ENCODE data around the gene PHF13.
"Not testable (repeated sequence)": the region's sequence is repeated elsewhere in the genome, so short reads cannot be mapped to it uniquely, and the experiment has no call there.

Gene PHF13

GRCh38 chr1:6587261-6588005 lies 26.1 kb upstream of the PHF13 start:
- no peak for DNase-seq

DNA sequence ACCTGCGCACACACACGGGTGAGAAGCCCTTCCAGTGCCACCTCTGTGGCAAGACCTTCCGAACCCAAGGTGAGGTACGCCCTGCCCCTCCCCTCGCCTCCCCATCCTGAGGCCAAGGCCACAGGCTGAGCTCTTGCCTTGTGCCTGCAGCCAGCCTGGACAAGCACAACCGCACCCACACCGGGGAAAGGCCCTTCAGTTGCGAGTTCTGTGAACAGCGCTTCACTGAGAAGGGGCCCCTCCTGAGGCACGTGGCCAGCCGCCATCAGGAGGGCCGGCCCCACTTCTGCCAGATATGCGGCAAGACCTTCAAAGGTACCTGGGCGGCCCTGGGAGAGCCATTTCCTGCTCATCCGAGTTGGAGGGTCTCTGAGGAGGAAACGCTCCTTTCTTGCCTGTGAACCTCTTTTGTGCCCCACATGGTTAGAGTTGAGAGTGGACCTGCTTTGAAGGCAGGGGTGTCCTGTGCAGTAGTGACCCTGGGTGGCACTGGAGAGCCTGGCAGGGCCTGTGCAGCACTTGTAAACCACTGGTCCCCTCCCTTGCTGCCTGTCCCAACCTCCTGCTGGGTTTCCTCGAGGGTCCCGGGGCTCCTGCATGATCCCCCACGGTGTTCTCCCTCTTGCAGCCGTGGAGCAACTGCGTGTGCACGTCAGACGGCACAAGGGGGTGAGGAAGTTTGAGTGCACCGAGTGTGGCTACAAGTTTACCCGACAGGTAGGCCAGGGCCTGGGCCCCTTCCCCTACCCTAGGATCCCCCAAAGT lies 25.2 kb upstream of the PHF13 start:
- no peak for DNase-seq

GRCh38 chr1:6588893-6589520 lies 24.5 kb upstream of the PHF13 start:
- no peak for DNase-seq

- no peak for DNase-seq
Observed at GRCh38 chr1:6590046-6590445, 23.5 kb upstream of the PHF13 start.

DNA sequence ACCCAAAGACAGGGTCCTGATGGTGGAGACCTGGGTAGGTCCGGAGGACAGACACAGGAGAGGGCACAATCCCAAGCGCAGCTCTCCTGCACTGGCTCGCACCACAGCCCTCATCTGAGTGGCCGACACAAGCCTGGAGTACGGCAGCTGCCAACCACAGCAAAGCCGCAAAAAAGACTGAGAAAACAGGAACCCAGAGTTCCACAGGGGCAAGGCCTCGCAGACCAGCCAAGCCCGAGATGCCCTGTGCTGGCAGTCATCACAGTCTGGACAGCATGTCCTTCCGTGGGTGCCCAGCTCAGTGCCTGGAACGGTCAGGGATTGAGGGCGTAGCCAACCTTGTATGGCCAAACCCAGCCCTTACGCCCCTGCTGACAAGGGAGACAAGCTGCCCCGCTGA lies 22.3 kb upstream of the PHF13 start:
- DNase-seq: no peak

DNA sequence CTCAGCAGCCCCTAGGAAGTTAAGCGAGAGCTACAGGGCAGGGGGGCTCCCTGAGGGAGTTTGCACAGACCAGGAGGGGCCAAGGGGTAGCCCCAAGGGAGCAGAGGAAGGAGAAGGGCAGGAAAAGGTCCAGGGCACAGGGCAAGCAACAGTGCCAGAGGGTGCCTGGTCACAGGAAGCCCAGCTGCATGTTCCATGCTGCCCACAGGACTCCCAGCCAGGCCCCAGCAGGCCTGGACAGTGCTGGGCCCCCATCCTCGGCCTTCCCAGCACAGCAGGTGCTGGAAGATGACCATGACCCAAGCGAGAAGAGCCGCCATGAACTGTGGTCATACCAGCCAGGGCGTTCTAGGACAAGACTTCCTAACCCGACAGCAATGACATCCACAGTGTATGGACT lies 21.9 kb upstream of the PHF13 start:
- DNase-seq: no peak

- no peak for DNase-seq
Observed at GRCh38 chr1:6592441-6592840, 21.1 kb upstream of the PHF13 start.

DNA sequence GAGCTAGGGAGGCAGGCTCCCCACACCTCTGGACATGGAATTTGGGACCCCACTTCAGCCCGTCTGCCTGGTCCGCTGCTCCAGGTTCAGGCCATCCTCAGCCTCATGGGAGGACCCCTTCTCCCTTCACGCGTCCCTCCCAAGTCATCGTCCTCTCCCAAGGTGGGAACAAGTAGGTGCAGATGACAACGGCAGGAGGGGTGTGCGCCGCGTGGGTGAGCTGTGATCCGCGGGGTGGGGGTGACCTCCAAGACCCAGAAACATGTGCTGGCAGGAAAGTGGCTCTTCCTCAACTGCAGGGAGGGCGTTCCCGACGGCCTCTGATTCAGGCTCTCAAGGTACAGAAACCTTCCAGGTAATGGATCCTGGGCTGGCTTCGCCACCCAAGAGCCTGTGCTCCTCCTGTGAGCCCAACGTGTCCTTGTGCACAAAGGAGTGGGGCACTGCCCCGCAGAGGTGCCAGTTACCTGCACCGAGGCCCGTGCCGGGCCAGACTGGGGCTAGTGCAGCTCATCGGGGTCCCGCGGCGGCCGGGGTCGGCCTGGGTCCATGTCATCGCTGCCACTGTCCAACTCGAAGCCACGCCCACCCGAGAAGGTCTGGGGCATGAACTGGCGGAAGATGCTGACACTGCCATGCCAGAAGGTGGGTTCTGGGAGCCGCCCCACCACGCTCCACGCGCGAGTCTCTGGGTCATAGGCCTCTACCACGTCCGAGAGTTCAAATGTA lies 20.5 kb upstream of the PHF13 start:
- no peak for DNase-seq

GRCh38 chr1:6593810-6594209 lies 19.7 kb upstream of the PHF13 start:
- no peak for DNase-seq

GRCh38 chr1:6594977-6595740 lies 18.4 kb upstream of the PHF13 start:
- no peak for DNase-seq

GRCh38 chr1:6596351-6596750 lies 17.2 kb upstream of the PHF13 start:
- no peak for DNase-seq

GRCh38 chr1:6596886-6597776 lies 16.4 kb upstream of the PHF13 start:
- no peak for DNase-seq

- DNase-seq: no peak
Observed at GRCh38 chr1:6597777-6598131, 15.8 kb upstream of the PHF13 start.

DNA sequence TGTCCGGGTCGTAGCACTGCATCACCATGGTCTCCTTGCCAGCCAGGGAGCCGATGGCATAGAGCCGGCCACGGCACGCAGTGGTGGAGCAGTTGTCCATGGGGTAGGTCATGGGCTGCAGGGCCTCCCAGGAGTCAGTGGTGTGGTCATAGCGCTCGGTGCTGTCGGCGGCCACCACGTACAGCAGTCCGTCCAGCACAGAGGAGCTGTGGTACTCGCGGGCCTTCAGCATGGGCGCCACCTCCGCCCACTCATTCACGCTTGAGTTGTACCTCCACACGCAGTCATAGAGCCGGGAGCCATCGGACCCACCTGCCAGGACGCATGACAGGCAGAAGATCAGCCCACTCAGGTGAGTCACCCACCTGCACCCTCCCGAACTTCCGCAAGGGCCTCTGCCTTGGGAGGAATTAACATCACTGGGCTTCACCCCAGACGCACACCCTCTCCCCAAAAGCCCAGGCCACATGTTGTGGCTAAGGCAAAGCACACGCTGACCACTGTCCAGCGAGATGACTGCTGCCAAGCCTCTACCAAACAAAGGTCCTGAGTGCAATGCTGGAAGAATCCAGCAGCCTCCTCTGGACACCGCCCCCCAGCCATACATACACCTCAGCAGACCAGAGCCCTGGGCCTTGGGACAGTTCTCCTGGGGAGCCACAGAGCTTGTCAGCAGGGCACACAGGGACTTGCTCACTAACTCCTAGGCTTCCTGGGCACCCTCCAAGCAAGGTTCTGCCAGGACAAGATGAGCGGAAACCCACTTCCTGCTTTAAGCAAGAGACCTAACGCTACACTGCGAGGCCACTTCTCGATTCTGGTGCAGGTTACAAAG lies 14.2 kb upstream of the PHF13 start:
- peak; percentile 73 for DNase-seq

- not testable (repeated sequence) for DNase-seq
Observed at GRCh38 chr1:6599991-6600390, 13.5 kb upstream of the PHF13 start.

- no peak for DNase-seq
Observed at GRCh38 chr1:6600410-6601048, 13.0 kb upstream of the PHF13 start.

GRCh38 chr1:6601049-6601922 lies 12.2 kb upstream of the PHF13 start:
- peak; percentile 91 for DNase-seq

DNA sequence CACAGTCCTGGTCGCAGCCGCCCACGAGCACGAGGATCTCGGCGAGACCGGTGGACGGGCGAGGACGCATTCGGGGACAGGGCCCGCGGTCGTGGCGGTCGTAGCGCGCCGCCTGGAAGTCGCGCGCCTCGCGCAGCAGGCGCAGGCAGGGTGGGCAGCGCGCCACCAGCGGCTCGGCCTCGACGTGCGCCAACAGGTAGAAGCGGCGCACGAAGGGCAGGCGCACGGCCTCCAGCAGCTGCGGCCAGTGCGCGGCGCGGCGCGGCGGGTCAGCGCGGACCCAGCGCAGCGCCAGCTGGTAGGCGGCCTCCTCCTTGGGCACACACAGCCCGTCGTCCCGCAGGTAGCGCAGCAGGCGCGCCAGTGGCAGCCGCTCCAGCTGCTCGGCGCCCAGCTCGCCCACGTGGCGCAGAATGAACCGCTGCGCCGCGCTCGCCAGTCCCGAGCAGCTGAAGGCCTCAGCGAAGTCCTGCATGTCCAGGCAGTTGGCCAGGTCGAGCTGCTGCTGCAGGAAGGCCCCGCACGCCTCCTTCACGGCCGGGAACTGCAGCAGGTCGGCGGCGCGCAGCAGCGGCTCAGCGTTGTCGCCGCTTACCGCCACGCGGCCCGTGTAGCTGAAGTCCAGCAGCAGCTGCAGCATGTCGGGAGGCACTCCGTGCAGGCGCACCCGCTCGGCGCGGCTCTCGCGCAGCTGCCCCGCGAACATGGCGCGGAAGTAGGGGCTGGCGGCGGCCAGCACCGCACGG lies 11.4 kb upstream of the PHF13 start:
- DNase-seq: peak; percentile 54

Measured in stimulated activated CD4-positive, alpha-beta T cell treated with anti-CD3 and anti-CD28 coated beads, Interleukin-15, amount 100 ng/mL, for 24 hours (primary cell).